Lower leg skin (tissue), 4 donors: Measurements from ENCODE around the gene ZNF578. TPM values are rescaled to one million over a fixed set of nuclear protein-coding genes. Genes with fewer than 3 reads are reported as not detected.
"Not testable (repeated sequence)": the region's sequence is repeated elsewhere in the genome, so short reads cannot be mapped to it uniquely, and the experiment has no call there.

Experiments
- DNase-seq, 2 donors: peaks; one replicate each; pipeline ENCODE4 v3.0.0-alpha.2; 2019; ENCODE audit warnings: low spot score in 2 of 2
- H3K4me3 ChIP-seq: fragments of 200-600 bp; sonication (generic); 2 replicates; pipeline ENCODE4 v1.5.1; 2017; ENCODE audit warnings: mild to moderate bottlenecking, low read depth; ENCODE audit not compliant: poor library complexity, severe bottlenecking
- POLR2A ChIP-seq, 2 donors: fragments of 450-650 bp; IDR thresholded peaks; one replicate each; pipeline ENCODE4 v1.6.1; 2016 to 2017; ENCODE audit warnings: antibody characterized with exemption in 2 of 2, mild to moderate bottlenecking in 1 of 2, moderate library complexity in 1 of 2
- WGBS, 2 donors: methylation state at CpG; one replicate each; pipeline ENCODE4 v1.1.5; 2018; 5-methylcytosine and 5-hydroxymethylcytosine counted together
- intact Hi-C: fragments of 100-400 bp; cut with DNase I; formaldehyde crosslinking; loops from one replicate; pipeline ENCODE4 v1.15.0; 2023; ENCODE audit warnings: low total_unique reads
- total RNA-seq, 4 donors: library from RNA; depleted of rRNA; stranded (reverse); fragments of >200 nt; gene quantifications; one replicate each; pipeline ENCODE4 v1.1.0, GENCODE V29; 2016
- TF ChIP-seq, protein P1 (sequence below), 3 donors: fragments of 450-650 bp; IDR thresholded peaks; one replicate each; pipeline ENCODE4 v1.5.1; 2016; ENCODE audit warnings: antibody characterized with exemption in 3 of 3, mild to moderate bottlenecking in 3 of 3, moderate library complexity in 2 of 3

ZNF578 gene
- total RNA-seq, 4 donors from 2014 or later = 0.56 to 1.1 TPM; not detected in 2

DNA sequence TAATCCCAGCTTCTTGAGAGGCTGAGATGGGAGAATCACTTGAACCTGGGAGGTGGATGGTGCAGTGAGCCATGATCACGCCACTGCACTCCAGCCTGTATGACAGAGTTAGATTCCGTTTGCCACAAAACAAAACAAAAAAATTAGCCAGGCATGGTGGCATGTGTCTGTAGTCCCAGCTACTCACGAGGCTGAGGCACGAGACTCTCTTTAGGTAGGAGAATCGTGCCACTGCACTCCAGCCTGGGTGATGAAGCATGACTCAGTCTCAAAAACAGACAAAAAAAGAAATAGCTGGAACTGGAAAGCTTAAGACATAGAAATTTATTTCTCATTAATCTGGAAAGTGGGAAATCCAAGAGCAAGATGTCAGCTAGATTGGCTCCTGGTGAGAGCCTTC is 53.9 kb downstream of the ZNF578 start:
- intact Hi-C loops = no loop called here
- no peak overlapping the region for H3K4me3 ChIP-seq
- 90 to 97% methylated on average over 5 of the region's 5 CpGs for WGBS, 2 donors
- TF ChIP-seq POLR2A (IDR thresholded peaks at IDR 0.05) = no peak
- TF ChIP-seq, protein P1, sequence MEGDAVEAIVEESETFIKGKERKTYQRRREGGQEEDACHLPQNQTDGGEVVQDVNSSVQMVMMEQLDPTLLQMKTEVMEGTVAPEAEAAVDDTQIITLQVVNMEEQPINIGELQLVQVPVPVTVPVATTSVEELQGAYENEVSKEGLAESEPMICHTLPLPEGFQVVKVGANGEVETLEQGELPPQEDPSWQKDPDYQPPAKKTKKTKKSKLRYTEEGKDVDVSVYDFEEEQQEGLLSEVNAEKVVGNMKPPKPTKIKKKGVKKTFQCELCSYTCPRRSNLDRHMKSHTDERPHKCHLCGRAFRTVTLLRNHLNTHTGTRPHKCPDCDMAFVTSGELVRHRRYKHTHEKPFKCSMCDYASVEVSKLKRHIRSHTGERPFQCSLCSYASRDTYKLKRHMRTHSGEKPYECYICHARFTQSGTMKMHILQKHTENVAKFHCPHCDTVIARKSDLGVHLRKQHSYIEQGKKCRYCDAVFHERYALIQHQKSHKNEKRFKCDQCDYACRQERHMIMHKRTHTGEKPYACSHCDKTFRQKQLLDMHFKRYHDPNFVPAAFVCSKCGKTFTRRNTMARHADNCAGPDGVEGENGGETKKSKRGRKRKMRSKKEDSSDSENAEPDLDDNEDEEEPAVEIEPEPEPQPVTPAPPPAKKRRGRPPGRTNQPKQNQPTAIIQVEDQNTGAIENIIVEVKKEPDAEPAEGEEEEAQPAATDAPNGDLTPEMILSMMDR (IDR thresholded peaks at IDR 0.05) = no peak
- no peak for DNase-seq

DNA sequence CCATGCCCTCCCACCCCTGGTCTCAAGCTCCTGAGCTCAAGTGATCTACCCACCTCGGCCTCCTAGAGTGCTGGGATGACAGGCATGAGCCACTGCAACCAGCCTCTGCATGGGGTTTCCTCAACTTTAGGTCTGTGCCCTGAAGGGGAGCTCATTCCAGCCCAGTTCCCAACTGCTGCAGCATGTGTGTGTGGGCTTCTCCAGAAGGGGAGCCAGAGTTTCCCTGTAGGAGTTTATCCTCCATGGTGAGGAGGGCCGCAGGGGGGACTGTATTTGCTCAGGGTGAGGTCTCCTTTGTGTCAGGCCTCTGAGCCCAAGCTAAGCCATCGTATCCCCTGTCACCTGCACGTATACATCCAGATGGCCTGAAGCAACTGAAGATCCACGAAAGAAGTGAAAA is 62.8 kb downstream of the ZNF578 start:
- DNase-seq = no peak
- H3K4me3 ChIP-seq = no peak overlapping the region
- intact Hi-C loops = no loop called here
- WGBS, 2 donors = 75 to 86% methylated on average over 5 of the region's 5 CpGs
- no peak for TF ChIP-seq POLR2A (IDR thresholded peaks at IDR 0.05)
- TF ChIP-seq, protein P1 (IDR thresholded peaks at IDR 0.05) = no peak

DNA sequence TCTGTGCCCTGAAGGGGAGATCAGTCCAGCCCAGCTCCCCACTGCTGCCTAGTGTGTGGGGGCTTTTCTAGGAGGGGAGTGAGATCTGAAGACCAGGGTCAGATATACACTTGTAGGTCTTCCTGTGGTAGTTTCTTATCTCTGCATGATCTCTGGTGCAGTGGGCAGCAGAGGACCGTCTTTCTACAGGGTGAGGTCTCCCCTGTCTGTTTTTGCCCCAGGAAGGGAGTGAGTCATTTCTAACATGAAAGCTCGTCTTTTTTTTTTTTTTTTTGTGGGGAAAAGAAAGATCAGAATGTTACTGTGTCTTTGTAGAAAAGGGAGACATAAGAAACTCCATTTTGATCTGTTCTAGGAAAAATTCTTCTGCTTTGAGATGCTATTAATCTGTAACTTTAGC is 65.3 kb downstream of the ZNF578 start:
- intact Hi-C loops = no loop called here
- TF ChIP-seq POLR2A (IDR thresholded peaks at IDR 0.05) = no peak
- TF ChIP-seq, protein P1 (IDR thresholded peaks at IDR 0.05) = no peak
- WGBS, 2 donors = 8 to 12% methylated on average over 2 of the region's 2 CpGs

DNA sequence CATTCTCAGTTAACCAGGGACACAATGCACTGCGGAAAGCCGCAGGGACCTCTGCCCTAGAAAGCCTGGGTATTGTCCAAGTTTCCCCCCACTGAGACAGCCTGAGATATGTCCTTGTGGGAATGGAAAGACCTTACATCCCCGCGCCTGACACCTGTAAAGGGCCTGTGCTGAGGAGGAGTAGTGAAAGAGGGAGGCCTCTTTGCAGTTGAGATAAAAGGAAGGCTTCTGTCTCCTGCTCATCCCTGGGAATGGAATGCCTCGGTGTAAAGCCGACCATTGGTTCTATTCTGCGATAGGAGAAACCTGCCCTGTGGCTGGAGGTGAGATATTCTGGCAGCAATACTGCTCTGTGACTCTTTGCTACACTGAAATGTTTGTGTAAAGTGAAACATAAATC is 65.8 kb downstream of the ZNF578 start:
- intact Hi-C loops, DNase-seq, H3K4me3 ChIP-seq: not testable (repeated sequence)
- 60 to 69% methylated on average over 7 of the region's 7 CpGs for WGBS, 2 donors

More for the DNA sequence above, 65.3 kb downstream of the ZNF578 start:
- DNase-seq = no peak
- H3K4me3 ChIP-seq = no peak overlapping the region

DNA sequence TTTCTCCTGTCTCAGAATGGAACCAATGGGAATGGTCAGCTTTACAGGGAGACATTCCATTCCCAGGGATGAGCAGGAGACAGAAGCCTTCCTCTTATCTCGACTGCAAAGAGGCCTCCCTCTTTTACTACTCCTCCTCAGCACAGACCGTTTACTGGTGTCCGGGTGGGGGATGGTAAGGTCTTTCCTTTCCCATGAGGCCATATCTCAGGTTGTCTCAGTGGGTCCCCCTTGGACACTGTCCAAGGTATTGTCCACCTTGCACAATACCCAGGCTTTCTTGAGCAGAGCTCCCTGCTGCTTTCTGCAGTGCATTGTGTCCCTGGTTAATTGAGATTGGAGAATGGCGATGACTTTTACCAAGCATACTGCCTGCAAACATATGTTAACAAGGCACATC is 66.7 kb downstream of the ZNF578 start:
- intact Hi-C loops = no loop called here
- no peak overlapping the region for H3K4me3 ChIP-seq
- no peak for TF ChIP-seq POLR2A (IDR thresholded peaks at IDR 0.05)
- TF ChIP-seq, protein P1 (IDR thresholded peaks at IDR 0.05) = no peak
- no peak for DNase-seq
- WGBS, 2 donors = 52 to 60% methylated on average over 4 of the region's 4 CpGs

DNA sequence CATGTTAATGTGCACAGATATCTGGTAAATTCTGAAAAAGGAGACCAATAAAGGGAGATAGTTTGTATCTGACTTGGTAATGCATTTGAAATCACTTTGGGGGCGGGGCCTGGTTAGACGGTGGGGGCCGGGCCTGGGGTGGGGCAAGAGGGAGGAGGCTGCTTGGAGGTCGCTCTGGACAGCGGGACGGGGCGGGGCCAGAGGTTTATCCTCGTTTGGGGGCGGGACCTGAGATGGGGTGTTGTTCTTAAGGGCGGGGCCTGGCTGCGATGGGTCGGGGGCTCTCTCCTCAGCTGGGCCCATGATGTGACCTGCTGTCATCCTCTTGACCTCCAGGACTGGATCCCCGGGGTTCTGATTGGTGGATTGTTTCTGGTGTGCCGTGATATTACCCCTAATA is 69.2 kb downstream of the ZNF578 start:
- WGBS, 2 donors = 77 to 87% methylated on average over 14 of the region's 14 CpGs
- intact Hi-C loops = no loop called here
- DNase-seq = no peak
- TF ChIP-seq POLR2A (IDR thresholded peaks at IDR 0.05) = no peak
- TF ChIP-seq, protein P1 (IDR thresholded peaks at IDR 0.05) = no peak
- H3K4me3 ChIP-seq = no peak overlapping the region
